Neural cell (in vitro differentiated cells): Measurements from ENCODE around the gene GRIA1.

ENCODE experiments used
- POLR2AphosphoS5 ChIP-seq: IDR thresholded peaks from 2 replicates; pipeline ENCODE4 v1.6.1; 2012
- TF ChIP-seq, protein P1 (sequence below): fragments of 450-650 bp; IDR thresholded peaks from 2 replicates; pipeline ENCODE4 v1.5.1; 2014; ENCODE audit warnings: antibody characterized with exemption, mild to moderate bottlenecking, moderate library complexity; ENCODE audit not compliant: poor library complexity, severe bottlenecking

DNA sequence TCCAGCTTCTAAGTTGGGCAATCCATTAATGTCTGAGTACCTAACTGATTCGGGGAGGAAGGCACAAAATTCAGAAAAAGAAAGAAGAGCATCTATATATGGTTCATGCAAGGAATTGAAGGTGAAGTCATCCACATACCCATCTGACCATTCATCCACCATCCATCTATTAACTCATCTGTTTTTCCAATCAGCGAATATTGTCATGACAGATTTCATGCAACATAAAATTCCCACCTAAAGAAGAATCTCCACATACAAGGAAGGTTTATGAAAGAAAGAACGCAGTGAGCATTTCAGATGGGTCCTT lies 164.7 kb downstream of the GRIA1 start:
- TF ChIP-seq POLR2AphosphoS5 = no peak
- TF ChIP-seq, protein P1, sequence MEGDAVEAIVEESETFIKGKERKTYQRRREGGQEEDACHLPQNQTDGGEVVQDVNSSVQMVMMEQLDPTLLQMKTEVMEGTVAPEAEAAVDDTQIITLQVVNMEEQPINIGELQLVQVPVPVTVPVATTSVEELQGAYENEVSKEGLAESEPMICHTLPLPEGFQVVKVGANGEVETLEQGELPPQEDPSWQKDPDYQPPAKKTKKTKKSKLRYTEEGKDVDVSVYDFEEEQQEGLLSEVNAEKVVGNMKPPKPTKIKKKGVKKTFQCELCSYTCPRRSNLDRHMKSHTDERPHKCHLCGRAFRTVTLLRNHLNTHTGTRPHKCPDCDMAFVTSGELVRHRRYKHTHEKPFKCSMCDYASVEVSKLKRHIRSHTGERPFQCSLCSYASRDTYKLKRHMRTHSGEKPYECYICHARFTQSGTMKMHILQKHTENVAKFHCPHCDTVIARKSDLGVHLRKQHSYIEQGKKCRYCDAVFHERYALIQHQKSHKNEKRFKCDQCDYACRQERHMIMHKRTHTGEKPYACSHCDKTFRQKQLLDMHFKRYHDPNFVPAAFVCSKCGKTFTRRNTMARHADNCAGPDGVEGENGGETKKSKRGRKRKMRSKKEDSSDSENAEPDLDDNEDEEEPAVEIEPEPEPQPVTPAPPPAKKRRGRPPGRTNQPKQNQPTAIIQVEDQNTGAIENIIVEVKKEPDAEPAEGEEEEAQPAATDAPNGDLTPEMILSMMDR = no peak
